A673 (cell line): ENCODE data around the gene BICC1. TPM values are rescaled to one million over a fixed set of nuclear protein-coding genes. Genes with fewer than 3 reads are reported as not detected.

Experiments used
- BruUV-seq: library from RNA; stranded (reverse); fragments of 400-500 nt; replicated peaks from 2 replicates; lab custom pipeline; 2021; lab: Mats Ljungman, UMichigan
- CTCF ChIA-PET: fragments of 300-600 bp; sonication (Branson Sonifier 250); formaldehyde crosslinking; loops from one replicate; lab custom pipeline; 2022; ENCODE audit warnings: antibody characterized with exemption; lab: Charles Lee
- POLR2A ChIA-PET: fragments of 300-600 bp; sonication (Branson Sonifier 250); formaldehyde crosslinking; loops from one replicate; lab custom pipeline; 2022; ENCODE audit warnings: antibody characterized with exemption; ENCODE audit not compliant: low non-redundant PET; lab: Charles Lee
- DNase-seq: peaks from one replicate; pipeline ENCODE4 v3.0.0-alpha.2; 2015; ENCODE audit warnings: low spot score
- H3K27ac ChIP-seq: fragments of 200-600 bp; sonication (generic); 2 replicates; pipeline ENCODE4 v1.5.1; 2016; ENCODE audit warnings: mixed run types, low read depth, mild to moderate bottlenecking, mixed read lengths, antibody characterized with exemption, low read length; ENCODE audit not compliant: poor library complexity, severe bottlenecking
- H3K27me3 ChIP-seq: fragments of 200-600 bp; sonication (generic); replicated peaks from 2 replicates; pipeline ENCODE4 v1.6.1; 2017; ENCODE audit warnings: mixed run types, low read depth, mild to moderate bottlenecking, mixed read lengths, antibody characterized with exemption, low read length; ENCODE audit not compliant: insufficient read depth, poor library complexity
- H3K36me3 ChIP-seq: fragments of 200-600 bp; sonication (generic); 2 replicates; pipeline ENCODE4 v1.6.1; 2016; ENCODE audit warnings: mixed run types, mild to moderate bottlenecking, mixed read lengths, antibody characterized with exemption, low read length; ENCODE audit not compliant: insufficient read depth, poor library complexity, severe bottlenecking
- H3K4me1 ChIP-seq: fragments of 200-600 bp; sonication (generic); 2 replicates; pipeline ENCODE4 v1.6.1; 2017; ENCODE audit warnings: mixed run types, mild to moderate bottlenecking, mixed read lengths, antibody characterized with exemption, low read length; ENCODE audit not compliant: insufficient read depth, poor library complexity, severe bottlenecking
- H3K4me3 ChIP-seq: fragments of 200-600 bp; sonication (generic); 2 replicates; pipeline ENCODE4 v1.5.1; 2016; ENCODE audit warnings: low read depth, mixed run types, mild to moderate bottlenecking, mixed read lengths, low read length; ENCODE audit not compliant: poor library complexity, severe bottlenecking
- H3K9me3 ChIP-seq: fragments of 200-600 bp; sonication (generic); 2 replicates; pipeline ENCODE4 v1.6.1; 2016; ENCODE audit warnings: mixed run types, low read depth, mild to moderate bottlenecking, mixed read lengths, antibody characterized with exemption, low read length; ENCODE audit not compliant: poor library complexity, severe bottlenecking
- EZH2 ChIP-seq: fragments of 200-600 bp; sonication (generic); IDR thresholded peaks from 2 replicates; pipeline ENCODE4 v1.6.1; 2017; ENCODE audit warnings: borderline replicate concordance, low read depth, mild to moderate bottlenecking, mixed read lengths, antibody characterized with exemption, low read length; ENCODE audit not compliant: poor library complexity, severe bottlenecking
- intact Hi-C: fragments of 100-400 bp; cut with micrococcal nuclease; formaldehyde crosslinking; loops from one replicate; pipeline ENCODE4 v1.10.0; 2022; ENCODE audit not compliant: unreplicated experiment
- total RNA-seq: library from RNA; stranded (reverse); gene quantifications from 2 replicates; pipeline ENCODE4 v1.2.3, GENCODE V29; 2021
- TF ChIP-seq, protein P1 (sequence below): fragments of 300-800, 200-600 bp; sonication (generic); conservative IDR thresholded peaks from 2 replicates; pipeline ENCODE4 v1.5.1; 2017; ENCODE audit warnings: low read depth, mild to moderate bottlenecking, antibody characterized with exemption, low read length, moderate library complexity, mixed read lengths

The BICC1 gene
- total RNA-seq, 1 experiment from 2014 or later = 1.6 TPM

DNA sequence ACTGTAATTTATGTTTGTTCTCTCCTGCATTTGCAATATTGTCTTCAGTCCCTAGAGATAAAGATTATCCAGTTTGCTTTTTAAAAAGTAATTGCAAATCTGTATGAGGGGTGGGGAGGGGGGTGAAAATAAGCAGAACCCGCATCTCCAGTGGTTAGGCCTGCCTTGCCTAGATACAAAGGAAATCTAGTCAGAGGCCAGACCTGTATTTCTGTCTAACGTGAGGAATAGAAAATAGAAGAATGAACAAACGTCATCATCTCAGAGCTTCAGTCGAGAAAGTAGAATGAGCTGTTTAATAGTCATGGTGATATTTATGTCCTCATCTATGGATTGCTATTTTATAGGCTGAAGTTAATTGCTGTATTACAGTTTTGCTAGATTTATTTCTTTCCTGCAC lies 284.2 kb downstream of the BICC1 start:
- TF ChIP-seq, protein P1, sequence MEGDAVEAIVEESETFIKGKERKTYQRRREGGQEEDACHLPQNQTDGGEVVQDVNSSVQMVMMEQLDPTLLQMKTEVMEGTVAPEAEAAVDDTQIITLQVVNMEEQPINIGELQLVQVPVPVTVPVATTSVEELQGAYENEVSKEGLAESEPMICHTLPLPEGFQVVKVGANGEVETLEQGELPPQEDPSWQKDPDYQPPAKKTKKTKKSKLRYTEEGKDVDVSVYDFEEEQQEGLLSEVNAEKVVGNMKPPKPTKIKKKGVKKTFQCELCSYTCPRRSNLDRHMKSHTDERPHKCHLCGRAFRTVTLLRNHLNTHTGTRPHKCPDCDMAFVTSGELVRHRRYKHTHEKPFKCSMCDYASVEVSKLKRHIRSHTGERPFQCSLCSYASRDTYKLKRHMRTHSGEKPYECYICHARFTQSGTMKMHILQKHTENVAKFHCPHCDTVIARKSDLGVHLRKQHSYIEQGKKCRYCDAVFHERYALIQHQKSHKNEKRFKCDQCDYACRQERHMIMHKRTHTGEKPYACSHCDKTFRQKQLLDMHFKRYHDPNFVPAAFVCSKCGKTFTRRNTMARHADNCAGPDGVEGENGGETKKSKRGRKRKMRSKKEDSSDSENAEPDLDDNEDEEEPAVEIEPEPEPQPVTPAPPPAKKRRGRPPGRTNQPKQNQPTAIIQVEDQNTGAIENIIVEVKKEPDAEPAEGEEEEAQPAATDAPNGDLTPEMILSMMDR = no peak
- no peak for TF ChIP-seq EZH2
- no peaks in the 10 kb centered on the region for H3K4me1 ChIP-seq
- CTCF ChIA-PET = no interaction called here
- H3K36me3 ChIP-seq = no peaks in the 10 kb centered on the region
- POLR2A ChIA-PET = no interaction called here
- no peak overlapping the region for H3K4me3 ChIP-seq
- DNase-seq = no peak
- H3K27ac ChIP-seq = no peak overlapping the region
- no peaks in the 10 kb centered on the region for H3K9me3 ChIP-seq
- peaks cover under 1% of the 10 kb centered on the region for H3K27me3 ChIP-seq
- BruUV-seq = no TSS peak
- intact Hi-C loops = no loop called here

DNA sequence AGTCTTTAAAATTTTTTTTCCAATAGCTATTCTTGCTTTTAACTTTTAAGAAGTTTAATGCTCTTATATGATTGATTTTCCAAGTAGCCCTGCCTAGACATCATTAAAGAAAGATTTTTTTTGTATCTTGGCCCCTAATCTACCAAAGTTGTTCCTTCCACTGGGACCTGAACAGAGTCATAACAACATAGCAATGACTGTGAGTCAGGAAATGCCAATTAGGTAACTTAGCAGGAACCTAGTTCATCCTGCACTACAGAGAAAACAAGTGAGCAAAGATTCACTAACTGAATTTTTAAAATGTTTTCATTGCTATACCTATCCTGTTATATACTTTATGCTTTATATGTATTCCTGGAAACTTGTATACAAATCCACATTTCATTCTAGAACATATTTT lies 284.7 kb downstream of the BICC1 start:
- Histone ChIP-seq H3K4me1 (no peaks in the 10 kb centered on the region), H3K4me3 (no peak overlapping the region), H3K36me3 (no peaks in the 10 kb centered on the region), H3K27ac (no peak overlapping the region), H3K9me3 (no peaks in the 10 kb centered on the region), H3K27me3 (peaks cover 3% of the 10 kb centered on the region)
- BruUV-seq = no TSS peak
- TF ChIP-seq EZH2 = no peak
- TF ChIP-seq, protein P1 = no peak
- POLR2A ChIA-PET = no interaction called here
- CTCF ChIA-PET = no interaction called here
- DNase-seq = no peak
- intact Hi-C loops = no loop called here

DNA sequence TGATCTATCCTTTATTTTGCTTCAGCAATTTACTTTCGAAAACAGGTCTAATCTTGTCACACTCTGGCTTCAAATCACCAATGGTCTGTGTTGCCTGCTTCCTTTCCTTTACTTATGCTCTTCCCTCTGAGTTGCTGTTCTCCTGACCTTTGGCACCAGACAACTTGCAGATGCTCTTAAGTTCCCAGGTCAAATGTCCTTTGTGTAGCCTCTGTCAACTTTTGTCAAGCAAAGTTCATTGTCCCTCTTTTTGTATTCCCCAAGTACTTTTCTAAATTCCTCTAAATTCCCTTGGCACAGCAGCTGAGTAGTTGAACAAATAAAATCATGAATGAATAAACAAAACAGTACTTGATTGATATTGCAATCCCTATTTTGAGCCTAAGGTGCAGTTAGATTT lies 289.4 kb downstream of the BICC1 start:
- intact Hi-C loops = no loop called here
- no peak for DNase-seq
- no peaks in the 10 kb centered on the region for H3K9me3 ChIP-seq
- no peaks in the 10 kb centered on the region for H3K36me3 ChIP-seq
- CTCF ChIA-PET = no interaction called here
- no peaks in the 10 kb centered on the region for H3K4me1 ChIP-seq
- TF ChIP-seq EZH2 = no peak
- TF ChIP-seq, protein P1 = no peak
- H3K27ac ChIP-seq = no peak overlapping the region
- no peak overlapping the region for H3K4me3 ChIP-seq
- POLR2A ChIA-PET = no interaction called here
- peaks cover 3% of the 10 kb centered on the region for H3K27me3 ChIP-seq
- no TSS peak for BruUV-seq
